HEK293 (cell line): ENCODE data around the gene ABCA1.

ENCODE experiments used
- BCL11A ChIP-seq: fragments of 450-650 bp; formaldehyde crosslinking; IDR thresholded peaks from 2 replicates; pipeline ENCODE4 v1.5.1; 2016; ENCODE audit warnings: low read depth, missing biosample characterization, missing genetic modification characterization
- HOXD13 ChIP-seq: sonication (generic); formaldehyde crosslinking; IDR thresholded peaks from 2 replicates; pipeline ENCODE4 v1.8.0; 2022; ENCODE audit warnings: missing genetic modification reagents, borderline replicate concordance
- MZF1 ChIP-seq: fragments of 450-650 bp; formaldehyde crosslinking; IDR thresholded peaks from 2 replicates; pipeline ENCODE4 v1.5.1; 2017; ENCODE audit warnings: missing biosample characterization, missing genetic modification characterization, borderline replicate concordance
- REST ChIP-seq: fragments of 450-650 bp; formaldehyde crosslinking; IDR thresholded peaks from 2 replicates; pipeline ENCODE4 v1.5.1; 2016; ENCODE audit warnings: missing biosample characterization, missing genetic modification characterization
- YY1 ChIP-seq: fragments of 450-650 bp; formaldehyde crosslinking; IDR thresholded peaks from 2 replicates; pipeline ENCODE4 v1.5.1; 2018; ENCODE audit warnings: missing biosample characterization, missing genetic modification characterization
- ZEB2 ChIP-seq: fragments of 450-650 bp; formaldehyde crosslinking; IDR thresholded peaks from 2 replicates; pipeline ENCODE4 v1.5.1; 2016; ENCODE audit warnings: missing biosample characterization, missing genetic modification characterization
- ZNF121 ChIP-seq: fragments of 450-650 bp; formaldehyde crosslinking; IDR thresholded peaks from 2 replicates; pipeline ENCODE4 v1.5.1; 2016; ENCODE audit warnings: missing biosample characterization, missing genetic modification characterization
- ZNF184 ChIP-seq: fragments of 450-650 bp; IDR thresholded peaks from 2 replicates; pipeline ENCODE4 v1.5.1; 2018; ENCODE audit warnings: missing biosample characterization, mild to moderate bottlenecking, missing genetic modification characterization
- ZNF248 ChIP-seq: fragments of 450-650 bp; formaldehyde crosslinking; IDR thresholded peaks from 2 replicates; pipeline ENCODE4 v1.5.1; 2017; ENCODE audit warnings: missing biosample characterization, missing genetic modification characterization
- ZNF274 ChIP-seq, 2 experiments: fragments of 200-500 bp in 1 of 2; fragments of 450-650 bp in 1 of 2; sonication (Bioruptor generic) in 1 of 2; formaldehyde crosslinking in 1 of 2; IDR thresholded peaks; 2 replicates each; pipeline versions ENCODE4 v1.5.1 to v1.6.1; 2014 to 2016; ENCODE audit warnings: borderline replicate concordance in 1 of 2, inconsistent platforms in 1 of 2, low read length in 1 of 2, missing biosample characterization in 1 of 2, missing genetic modification characterization in 1 of 2
- ZNF549 ChIP-seq: fragments of 450-650 bp; IDR thresholded peaks from 2 replicates; pipeline ENCODE4 v1.5.1; 2018; ENCODE audit warnings: missing biosample characterization, missing genetic modification characterization, mild to moderate bottlenecking, inconsistent platforms, moderate library complexity
- TF ChIP-seq, protein P1 (sequence below): fragments of 450-650 bp; formaldehyde crosslinking; IDR thresholded peaks from 2 replicates; pipeline ENCODE4 v1.5.1; 2016; ENCODE audit warnings: missing biosample characterization, missing genetic modification characterization

DNA sequence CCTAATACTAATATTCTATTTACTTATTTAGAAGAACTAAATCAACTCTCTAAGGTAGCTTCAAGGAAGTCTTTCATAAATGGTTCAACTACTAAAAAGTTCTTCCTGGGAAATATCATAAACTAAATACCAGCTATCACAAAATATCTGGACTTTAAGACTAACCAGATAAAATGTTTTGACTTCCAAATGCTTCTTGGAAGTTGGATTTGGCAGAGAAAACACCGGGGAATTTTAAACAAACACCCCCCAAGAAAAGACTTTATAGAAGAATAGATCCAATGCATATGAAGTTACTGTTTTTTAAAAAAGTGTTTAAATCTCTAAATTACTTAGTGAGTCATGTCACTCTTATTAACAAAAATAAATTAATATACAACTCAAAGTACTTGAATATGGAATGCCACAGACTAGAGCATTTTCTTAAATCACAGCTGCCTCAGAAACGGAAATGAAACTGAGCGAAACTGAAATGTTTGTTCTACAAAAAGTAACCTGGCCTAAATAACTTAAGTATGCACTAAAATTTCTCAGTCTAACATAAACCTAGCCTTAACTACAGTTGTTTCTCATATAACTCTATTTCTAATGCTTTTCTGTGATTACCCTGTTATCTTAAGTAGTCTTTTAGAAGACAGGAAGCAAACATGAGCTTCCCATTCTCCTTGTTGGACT is 6.8 kb downstream of the ABCA1 start:
- TF ChIP-seq, protein P1, sequence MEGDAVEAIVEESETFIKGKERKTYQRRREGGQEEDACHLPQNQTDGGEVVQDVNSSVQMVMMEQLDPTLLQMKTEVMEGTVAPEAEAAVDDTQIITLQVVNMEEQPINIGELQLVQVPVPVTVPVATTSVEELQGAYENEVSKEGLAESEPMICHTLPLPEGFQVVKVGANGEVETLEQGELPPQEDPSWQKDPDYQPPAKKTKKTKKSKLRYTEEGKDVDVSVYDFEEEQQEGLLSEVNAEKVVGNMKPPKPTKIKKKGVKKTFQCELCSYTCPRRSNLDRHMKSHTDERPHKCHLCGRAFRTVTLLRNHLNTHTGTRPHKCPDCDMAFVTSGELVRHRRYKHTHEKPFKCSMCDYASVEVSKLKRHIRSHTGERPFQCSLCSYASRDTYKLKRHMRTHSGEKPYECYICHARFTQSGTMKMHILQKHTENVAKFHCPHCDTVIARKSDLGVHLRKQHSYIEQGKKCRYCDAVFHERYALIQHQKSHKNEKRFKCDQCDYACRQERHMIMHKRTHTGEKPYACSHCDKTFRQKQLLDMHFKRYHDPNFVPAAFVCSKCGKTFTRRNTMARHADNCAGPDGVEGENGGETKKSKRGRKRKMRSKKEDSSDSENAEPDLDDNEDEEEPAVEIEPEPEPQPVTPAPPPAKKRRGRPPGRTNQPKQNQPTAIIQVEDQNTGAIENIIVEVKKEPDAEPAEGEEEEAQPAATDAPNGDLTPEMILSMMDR (tag by site-specific recombination): no peak
- TF ChIP-seq ZNF121: no peak
- TF ChIP-seq HOXD13 (CRISPR knock-in tag): no peak
- no peak for TF ChIP-seq YY1 (tag by site-specific recombination)
- no peak for TF ChIP-seq ZEB2 (tag by site-specific recombination)
- no peak for TF ChIP-seq MZF1 (tag by site-specific recombination)
- no peak for TF ChIP-seq ZNF549 (tag by site-specific recombination)
- no peak for TF ChIP-seq ZNF274 (IDR thresholded peaks at IDR 0.05; ENCODE audit: low read length)
- no peak for TF ChIP-seq ZNF274 (tag by site-specific recombination; IDR thresholded peaks at IDR 0.05; ENCODE audit: borderline replicate concordance)
- no peak for TF ChIP-seq BCL11A (tag by site-specific recombination)
- no peak for TF ChIP-seq REST (tag by site-specific recombination)
- TF ChIP-seq ZNF248 (tag by site-specific recombination): no peak
- no peak for TF ChIP-seq ZNF184 (tag by site-specific recombination)
